ENCODE data around the gene SLC4A11. TPM values are rescaled to one million over a fixed set of nuclear protein-coding genes. Genes with fewer than 3 reads are reported as not detected.
"Not testable (repeated sequence)": the region's sequence is repeated elsewhere in the genome, so short reads cannot be mapped to it uniquely, and the experiment has no call there.

SLC4A11 gene
- total RNA-seq, 1 donor from 2014 or later: 0.58 TPM

DNA sequence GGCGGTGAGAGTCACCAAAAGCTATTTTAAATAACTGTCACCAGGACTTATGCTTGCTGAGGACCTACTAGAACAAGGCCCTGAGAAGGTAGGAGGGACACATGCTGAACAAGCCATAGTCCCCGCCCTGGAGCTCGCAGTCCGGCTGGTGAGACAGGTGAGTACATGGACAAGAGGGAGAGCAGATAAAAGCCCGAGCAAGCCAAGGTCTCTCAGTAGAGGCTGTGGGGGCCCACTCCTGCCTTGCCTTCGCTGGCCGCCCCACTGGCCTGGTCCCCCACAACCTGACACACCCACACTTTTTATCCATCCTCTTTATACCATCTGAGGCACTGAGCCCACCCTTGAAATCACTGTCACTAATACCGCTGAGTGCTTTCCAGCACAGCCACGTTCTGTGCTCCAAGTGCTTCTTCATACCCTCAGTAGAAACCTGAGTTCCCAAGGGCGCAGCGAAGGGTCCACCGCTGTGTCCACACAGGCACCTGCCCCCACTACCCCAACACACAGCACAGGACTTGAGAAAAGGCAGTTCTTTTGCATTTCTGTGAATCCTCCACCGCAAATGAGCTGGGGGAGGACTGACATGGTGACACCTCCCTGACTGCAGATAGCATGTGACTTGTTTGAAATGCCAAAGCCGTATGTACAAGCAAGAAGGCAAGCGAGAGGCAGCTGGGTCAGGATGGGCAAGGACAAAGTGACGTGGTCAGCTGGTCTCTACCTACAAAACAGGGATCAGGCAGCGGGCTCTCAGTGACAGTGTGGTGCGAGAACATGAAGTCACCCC is 46.6 kb downstream of the SLC4A11 start:
- H3K27me3 Mint-ChIP-seq: no peaks in the 10 kb centered on the region
- H3K4me1 Mint-ChIP-seq: no peaks in the 10 kb centered on the region
- ChIA-PET CTCF (no interaction called here), POLR2A (no interaction called here)
- peaks cover 82% of the 10 kb centered on the region for H3K36me3 Mint-ChIP-seq (ENCODE audit: low read depth)
- intact Hi-C loops (cut with micrococcal nuclease): no loop called here
- DNase-seq (no peak), ATAC-seq (ENCODE audit: low read depth) (no peak)
- no peaks in the 10 kb centered on the region for H3K9me3 Mint-ChIP-seq
- TF ChIP-seq, protein P1, sequence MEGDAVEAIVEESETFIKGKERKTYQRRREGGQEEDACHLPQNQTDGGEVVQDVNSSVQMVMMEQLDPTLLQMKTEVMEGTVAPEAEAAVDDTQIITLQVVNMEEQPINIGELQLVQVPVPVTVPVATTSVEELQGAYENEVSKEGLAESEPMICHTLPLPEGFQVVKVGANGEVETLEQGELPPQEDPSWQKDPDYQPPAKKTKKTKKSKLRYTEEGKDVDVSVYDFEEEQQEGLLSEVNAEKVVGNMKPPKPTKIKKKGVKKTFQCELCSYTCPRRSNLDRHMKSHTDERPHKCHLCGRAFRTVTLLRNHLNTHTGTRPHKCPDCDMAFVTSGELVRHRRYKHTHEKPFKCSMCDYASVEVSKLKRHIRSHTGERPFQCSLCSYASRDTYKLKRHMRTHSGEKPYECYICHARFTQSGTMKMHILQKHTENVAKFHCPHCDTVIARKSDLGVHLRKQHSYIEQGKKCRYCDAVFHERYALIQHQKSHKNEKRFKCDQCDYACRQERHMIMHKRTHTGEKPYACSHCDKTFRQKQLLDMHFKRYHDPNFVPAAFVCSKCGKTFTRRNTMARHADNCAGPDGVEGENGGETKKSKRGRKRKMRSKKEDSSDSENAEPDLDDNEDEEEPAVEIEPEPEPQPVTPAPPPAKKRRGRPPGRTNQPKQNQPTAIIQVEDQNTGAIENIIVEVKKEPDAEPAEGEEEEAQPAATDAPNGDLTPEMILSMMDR (IDR thresholded peaks at IDR 0.05): no peak
- H3K4me3 Mint-ChIP-seq: no peak overlapping the region
- no peak overlapping the region for H3K27ac Mint-ChIP-seq

DNA sequence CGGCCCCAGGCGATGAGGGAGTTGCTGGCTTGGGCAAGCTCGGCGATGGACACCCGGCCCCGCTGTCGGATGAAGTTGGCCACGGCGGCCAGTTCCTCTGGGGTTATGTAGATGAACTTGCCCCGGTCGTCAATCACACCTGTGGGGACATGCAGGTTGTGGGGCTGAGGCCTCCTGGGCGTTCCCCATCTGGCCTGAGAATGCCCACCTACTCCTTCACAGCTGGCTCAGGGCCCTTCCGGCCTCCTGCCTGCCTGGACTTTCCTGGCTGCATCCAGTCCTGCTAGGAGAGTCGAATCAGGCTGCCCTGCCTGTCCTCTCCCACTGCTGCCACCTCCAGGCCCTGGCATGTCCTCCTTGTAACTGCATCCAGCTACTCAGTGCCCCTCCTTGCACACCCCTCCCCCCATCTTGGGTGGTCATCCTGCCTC is 48.3 kb downstream of the SLC4A11 start:
- TF ChIP-seq, protein P1 (IDR thresholded peaks at IDR 0.05): no peak
- H3K27me3 Mint-ChIP-seq: no peaks in the 10 kb centered on the region
- H3K36me3 Mint-ChIP-seq (ENCODE audit: low read depth): peaks cover 66% of the 10 kb centered on the region
- ChIA-PET CTCF (no interaction called here), POLR2A (no interaction called here)
- H3K9me3 Mint-ChIP-seq: no peaks in the 10 kb centered on the region
- ATAC-seq (ENCODE audit: low read depth) (no peak), DNase-seq (no peak)
- no peak overlapping the region for H3K27ac Mint-ChIP-seq
- no peak overlapping the region for H3K4me3 Mint-ChIP-seq
- H3K4me1 Mint-ChIP-seq: no peaks in the 10 kb centered on the region
- intact Hi-C loops (cut with micrococcal nuclease): no loop called here

DNA sequence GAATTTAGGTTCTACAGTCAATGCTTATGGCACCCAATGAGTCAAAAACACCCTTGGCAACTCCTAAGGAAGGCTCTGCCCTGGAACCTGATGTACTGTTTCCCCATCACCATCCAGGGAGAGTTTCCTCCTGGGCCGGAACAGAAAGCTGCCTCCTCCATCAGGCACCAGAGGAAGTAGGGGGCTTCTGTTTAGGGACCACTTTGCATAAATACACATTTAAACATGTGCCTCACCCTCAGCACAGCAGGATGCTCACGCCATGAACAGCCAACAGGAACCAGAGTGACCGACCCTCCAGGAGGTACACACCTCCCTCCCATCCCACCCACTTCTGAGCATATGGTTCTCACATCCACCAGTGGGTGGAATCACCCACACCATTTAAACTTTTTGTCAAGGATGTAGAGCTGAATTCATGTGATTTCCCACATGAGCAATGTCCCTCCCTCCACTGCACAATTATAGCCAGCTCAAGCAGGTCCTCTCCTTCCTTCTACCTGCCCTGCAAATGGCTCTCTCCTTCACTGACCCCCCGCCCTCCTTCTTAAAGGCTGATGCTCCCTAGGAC is 49.3 kb downstream of the SLC4A11 start:
- H3K36me3 Mint-ChIP-seq (ENCODE audit: low read depth): peaks cover 55% of the 10 kb centered on the region

DNA sequence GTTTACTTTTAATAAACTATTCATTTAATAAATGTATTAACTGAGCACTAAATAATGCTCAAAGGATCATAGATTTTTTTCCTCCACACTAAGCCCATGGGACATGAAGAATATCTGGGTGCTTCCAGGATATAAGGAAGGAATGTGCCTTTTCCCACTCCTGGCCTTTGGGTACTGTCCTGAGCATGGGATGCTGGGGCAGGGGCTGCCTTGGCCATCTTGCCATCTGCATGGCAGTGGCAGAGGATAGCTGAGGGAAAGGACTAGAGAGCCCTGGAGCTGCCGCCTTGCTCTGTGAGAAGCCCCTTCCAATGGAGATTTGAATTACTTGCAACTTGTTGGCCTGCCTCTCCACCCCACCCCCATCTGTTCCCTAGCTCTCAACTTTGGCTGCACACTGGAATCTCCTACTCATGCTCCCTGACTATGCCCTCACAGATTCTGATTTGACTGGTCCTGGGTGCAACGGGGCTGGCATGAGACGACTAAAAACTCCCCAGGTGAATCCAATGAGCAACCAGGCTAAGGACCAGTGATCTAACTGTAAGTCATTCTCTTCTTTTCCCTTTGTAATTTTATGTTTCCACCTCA is 50.1 kb downstream of the SLC4A11 start:
- H3K9me3 Mint-ChIP-seq: no peaks in the 10 kb centered on the region
- ChIA-PET POLR2A (no interaction called here), CTCF (no interaction called here)
- intact Hi-C loops (cut with micrococcal nuclease): no loop called here
- DNase-seq: no peak
- H3K4me1 Mint-ChIP-seq: no peaks in the 10 kb centered on the region
- H3K27ac Mint-ChIP-seq: no peak overlapping the region
- H3K36me3 Mint-ChIP-seq (ENCODE audit: low read depth): peaks cover 49% of the 10 kb centered on the region
- no peak overlapping the region for H3K4me3 Mint-ChIP-seq
- TF ChIP-seq, protein P1 (IDR thresholded peaks at IDR 0.05): no peak
- H3K27me3 Mint-ChIP-seq: no peaks in the 10 kb centered on the region
- no peak for ATAC-seq (ENCODE audit: low read depth)

More for the DNA sequence above, 49.3 kb downstream of the SLC4A11 start:
- TF ChIP-seq, protein P1 (IDR thresholded peaks at IDR 0.05): no peak
- ChIA-PET POLR2A (no interaction called here), CTCF (no interaction called here)
- no peaks in the 10 kb centered on the region for H3K4me1 Mint-ChIP-seq
- ATAC-seq (ENCODE audit: low read depth) (no peak), DNase-seq (no peak)
- intact Hi-C loops (cut with micrococcal nuclease): no loop called here
- H3K4me3 Mint-ChIP-seq: no peak overlapping the region
- H3K9me3 Mint-ChIP-seq: no peaks in the 10 kb centered on the region
- H3K27me3 Mint-ChIP-seq: no peaks in the 10 kb centered on the region
- no peak overlapping the region for H3K27ac Mint-ChIP-seq

DNA sequence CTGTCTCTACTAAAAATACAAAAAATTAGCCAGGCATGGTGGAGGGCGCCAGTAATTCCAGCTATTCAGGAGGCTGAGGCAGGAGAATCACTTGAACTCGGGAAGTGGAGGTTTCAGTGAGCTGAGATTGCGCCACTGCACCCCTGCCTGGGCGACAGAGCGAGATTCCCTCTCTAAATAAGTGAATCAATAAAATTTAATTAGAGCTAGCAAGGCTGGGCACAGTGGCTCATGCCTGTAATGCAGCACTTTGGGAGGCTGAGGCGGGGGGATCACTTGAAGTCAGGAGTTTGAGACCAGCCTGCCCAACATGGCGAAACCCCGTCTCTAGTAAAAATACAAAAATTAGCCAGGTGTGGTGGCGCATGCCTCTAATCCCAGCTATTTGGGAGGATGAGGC is 51.1 kb downstream of the SLC4A11 start:
- intact Hi-C loops (cut with micrococcal nuclease); H3K27me3 Mint-ChIP-seq; POLR2A ChIA-PET; H3K27ac Mint-ChIP-seq; DNase-seq; ATAC-seq (ENCODE audit: low read depth); CTCF ChIA-PET; H3K9me3 Mint-ChIP-seq; H3K4me3 Mint-ChIP-seq; H3K4me1 Mint-ChIP-seq: not testable (repeated sequence)
- H3K36me3 Mint-ChIP-seq (ENCODE audit: low read depth): peaks cover 38% of the 10 kb centered on the region

All from activated B cell treated with CpG ODN at 0.5 μM for 24 hours (primary cell).